Large intestine (tissue), 3 donors: ENCODE data around the gene SYT1. TPM values are rescaled to one million over a fixed set of nuclear protein-coding genes. Genes with fewer than 3 reads are reported as not detected.

Experiments
- DNase-seq, 2 donors: peaks; one replicate each; pipeline versions ENCODE4 v3.0.0 to v3.0.0-alpha.2; 2013
- H3K27ac ChIP-seq: one replicate; pipeline ENCODE4 v1.5.1; 2013; ENCODE audit warnings: low read length
- H3K27me3 ChIP-seq: 2 replicates; pipeline ENCODE4 v1.6.1; 2013; ENCODE audit warnings: low read length; ENCODE audit not compliant: control insufficient read depth, insufficient read depth
- H3K36me3 ChIP-seq: 2 replicates; pipeline ENCODE4 v1.6.1; 2013; ENCODE audit warnings: low read length; ENCODE audit not compliant: control insufficient read depth, insufficient read depth
- H3K4me1 ChIP-seq: one replicate; pipeline ENCODE4 v1.6.1; 2013; ENCODE audit warnings: low read length; ENCODE audit not compliant: control insufficient read depth, insufficient read depth
- H3K4me3 ChIP-seq: one replicate; pipeline ENCODE4 v1.5.1; 2013; ENCODE audit warnings: low read length
- H3K9me3 ChIP-seq: one replicate; pipeline ENCODE4 v1.6.1; 2013; ENCODE audit warnings: mild to moderate bottlenecking, low read depth, low read length, moderate library complexity; ENCODE audit not compliant: control insufficient read depth
- WGBS: methylation state at CpG from one replicate; pipeline ENCODE4 v1.1.5; 2013; ENCODE audit warnings: low lambda C conversion rate; ENCODE audit not compliant: insufficient coverage; 5-methylcytosine and 5-hydroxymethylcytosine counted together
- polyA plus RNA-seq: library from polyadenylated mRNA; unstranded; fragments of 120-200 nt; gene quantifications from one replicate; pipeline ENCODE4 v1.2.1, GENCODE V29; 2013

Gene SYT1
- polyA plus RNA-seq, 1 donor, result 12.6 TPM

DNA sequence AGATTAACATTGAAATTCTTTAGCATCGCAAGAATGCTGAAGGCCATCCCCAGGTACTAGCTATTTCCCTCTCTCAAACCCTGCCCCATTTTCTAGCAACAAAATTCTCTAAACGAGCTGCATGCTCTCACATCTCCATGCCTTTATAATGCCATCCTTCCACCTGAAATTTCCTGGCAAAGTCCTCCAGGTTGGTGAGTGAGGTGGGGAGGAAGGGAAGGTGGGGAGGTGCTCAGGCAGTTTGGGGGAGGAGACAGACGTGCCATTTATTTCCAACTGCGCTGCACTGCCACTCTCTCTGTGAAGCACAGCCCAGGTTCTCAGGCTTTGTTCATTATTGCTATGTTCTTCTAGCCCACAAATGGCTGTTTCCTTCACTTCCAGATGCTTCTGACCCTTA lies 617.7 kb downstream of the SYT1 start:
- Histone ChIP-seq H3K9me3 (peaks cover 2% of the 10 kb centered on the region), H3K4me3 (no peak overlapping the region), H3K27ac (no peak overlapping the region), H3K4me1 (no peaks in the 10 kb centered on the region), H3K27me3 (no peaks in the 10 kb centered on the region), H3K36me3 (no peaks in the 10 kb centered on the region)
- no CpG with 5 or more reads among the region's 4 CpGs for WGBS
- no peak for DNase-seq

DNA sequence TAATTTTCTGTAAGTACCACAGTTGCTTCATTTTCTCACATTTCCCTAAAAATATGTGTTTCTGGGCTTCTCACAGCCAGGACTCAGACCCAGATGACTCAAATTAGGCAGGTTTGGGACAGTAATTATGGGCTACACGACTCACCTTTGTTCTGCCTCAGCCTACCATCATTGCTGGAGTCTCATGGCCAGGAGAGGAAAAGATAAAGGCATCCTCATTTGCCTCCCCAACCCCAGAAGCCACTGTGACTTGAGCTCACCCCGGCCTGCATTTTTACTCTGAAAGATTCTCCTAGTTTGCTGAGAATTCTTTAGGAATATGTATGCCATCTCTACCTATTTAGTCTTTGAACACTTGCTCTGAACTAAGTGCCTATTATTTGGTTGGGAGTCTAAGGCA lies 618.3 kb downstream of the SYT1 start:
- H3K4me3 ChIP-seq, result no peak overlapping the region
- WGBS, result 100% methylated on average over 1 of the region's 2 CpGs

DNA sequence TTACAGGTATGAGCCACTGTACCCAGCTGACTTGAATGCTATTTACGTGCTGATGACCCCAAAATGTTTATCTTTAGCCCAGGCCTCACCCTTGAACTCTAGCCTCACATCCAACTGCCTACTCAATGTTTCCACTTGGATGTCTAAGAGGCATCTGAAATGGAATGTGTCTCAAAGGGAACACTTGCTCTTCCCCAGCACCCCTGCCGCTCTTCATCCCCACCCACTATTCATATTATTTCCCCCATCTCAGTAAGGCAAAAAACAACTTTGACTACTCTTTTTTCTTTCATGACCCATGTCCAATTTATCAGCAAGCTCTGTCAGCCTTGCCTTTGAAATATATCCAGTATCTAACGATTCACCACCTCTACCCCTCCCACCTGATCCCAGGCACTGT lies 621.6 kb downstream of the SYT1 start:
- Histone ChIP-seq H3K36me3 (no peaks in the 10 kb centered on the region), H3K27me3 (no peaks in the 10 kb centered on the region), H3K4me1 (no peaks in the 10 kb centered on the region), H3K9me3 (peaks cover 2% of the 10 kb centered on the region), H3K27ac (no peak overlapping the region), H3K4me3 (no peak overlapping the region)
- 100% methylated on average over 1 of the region's 3 CpGs for WGBS
- no peak for DNase-seq

More for the DNA sequence above, 618.3 kb downstream of the SYT1 start:
- H3K27me3 ChIP-seq, result no peaks in the 10 kb centered on the region
- H3K9me3 ChIP-seq, result peaks cover 2% of the 10 kb centered on the region
- no peak overlapping the region for H3K27ac ChIP-seq
- H3K4me1 ChIP-seq, result no peaks in the 10 kb centered on the region
- no peaks in the 10 kb centered on the region for H3K36me3 ChIP-seq
- DNase-seq, result no peak

DNA sequence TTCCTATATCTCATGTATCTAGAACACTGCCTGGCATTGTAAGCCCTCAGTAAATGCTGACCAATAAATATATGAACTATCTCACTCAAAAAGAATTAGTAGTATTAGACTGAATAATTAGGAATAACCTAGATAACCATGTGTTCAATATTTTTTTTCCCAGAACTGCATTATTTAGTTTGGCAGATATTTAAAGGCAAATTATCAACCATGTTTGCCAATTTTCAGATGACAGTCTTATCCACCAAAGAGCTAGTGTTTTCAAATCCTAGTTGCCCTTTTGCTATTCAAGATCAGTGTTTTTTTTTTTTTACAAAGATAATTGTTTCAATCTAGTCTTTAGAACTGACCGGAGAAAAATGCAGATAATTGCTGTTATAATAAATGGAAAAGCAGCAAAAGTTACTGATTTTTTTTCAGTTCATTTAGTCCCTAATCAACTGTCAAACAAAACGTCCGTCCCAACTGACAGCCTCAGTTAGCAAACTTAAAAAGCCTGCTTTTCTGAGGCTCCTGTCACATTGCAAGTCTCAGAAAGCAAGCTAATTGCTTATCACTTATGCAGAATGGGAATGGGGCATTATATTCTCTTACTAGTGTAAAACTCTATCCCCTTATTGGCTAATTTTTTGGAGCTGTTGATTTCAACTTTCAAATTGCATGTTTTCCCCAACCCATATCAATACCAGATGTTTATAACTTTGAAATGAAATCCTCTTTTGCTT lies 623.0 kb downstream of the SYT1 start:
- Histone ChIP-seq H3K4me3 (no peak overlapping the region), H3K27me3 (no peaks in the 10 kb centered on the region), H3K9me3 (peaks cover 2% of the 10 kb centered on the region), H3K36me3 (no peaks in the 10 kb centered on the region), H3K27ac (no peak overlapping the region), H3K4me1 (no peaks in the 10 kb centered on the region)
- 76% methylated on average over 2 of the region's 3 CpGs for WGBS
- DNase-seq, result no peak
